ENCODE results near the gene CST4.
"Not testable (repeated sequence)": the region's sequence is repeated elsewhere in the genome, so short reads cannot be mapped to it uniquely, and the experiment has no call there.

The CST4 gene

GRCh38 chr20:23640018-23640601 lies 48.7 kb downstream of the CST4 start:
- DNase-seq: peak; percentile 14

GRCh38 chr20:23639490-23639958 lies 49.3 kb downstream of the CST4 start:
- no peak for DNase-seq

- no peak for DNase-seq
Observed at GRCh38 chr20:23638309-23638708, 50.5 kb downstream of the CST4 start.

GRCh38 chr20:23637282-23638221 lies 51.3 kb downstream of the CST4 start, which contains the start of gene CST3:
Gene CST3, minus strand, starts transcription at chr20:23637955. Its CDS starts 93 bp downstream, at chr20:23637862.
- DNase-seq: peak; percentile 79

GRCh38 chr20:23636908-23637281 lies 51.9 kb downstream of the CST4 start:
- no peak for DNase-seq

GRCh38 chr20:23636182-23636907 lies 52.5 kb downstream of the CST4 start:
- no peak for DNase-seq

GRCh38 chr20:23635768-23636090 lies 53.1 kb downstream of the CST4 start:
- not testable (repeated sequence) for DNase-seq
